Osteocyte (in vitro differentiated cells): ENCODE measurements around the gene B4GALNT4. TPM values are rescaled to one million over a fixed set of nuclear protein-coding genes. Genes with fewer than 3 reads are reported as not detected.

Source experiments
- DNase-seq: peaks from one replicate; pipeline ENCODE4 v3.0.0; 2021; ENCODE audit warnings: mixed read lengths; ENCODE audit not compliant: unreplicated experiment; ENCODE audit errors: extremely low spot score
- H3K27ac Mint-ChIP-seq: one replicate; pipeline ENCODE4 v1.8.0; 2021; ENCODE audit warnings: mild to moderate bottlenecking, mixed read lengths; ENCODE audit not compliant: unreplicated experiment
- H3K27me3 Mint-ChIP-seq: one replicate; pipeline ENCODE4 v1.8.0; 2021; ENCODE audit warnings: mixed read lengths; ENCODE audit not compliant: unreplicated experiment
- H3K36me3 Mint-ChIP-seq: one replicate; pipeline ENCODE4 v1.8.0; 2021; ENCODE audit warnings: mixed read lengths; ENCODE audit not compliant: unreplicated experiment
- H3K4me1 Mint-ChIP-seq: one replicate; pipeline ENCODE4 v1.8.0; 2021; ENCODE audit warnings: mixed read lengths; ENCODE audit not compliant: unreplicated experiment
- H3K4me3 Mint-ChIP-seq: one replicate; pipeline ENCODE4 v1.8.0; 2021; ENCODE audit warnings: mild to moderate bottlenecking, moderate library complexity, mixed read lengths; ENCODE audit not compliant: unreplicated experiment
- H3K9me3 Mint-ChIP-seq: one replicate; pipeline ENCODE4 v1.8.0; 2021; ENCODE audit warnings: mixed read lengths; ENCODE audit not compliant: unreplicated experiment
- CTCF ChIP-seq: fragments of 200-600 bp; sonication (generic); IDR thresholded peaks from 2 replicates; pipeline ENCODE4 v1.5.0; 2021; ENCODE audit warnings: antibody characterized with exemption, mild to moderate bottlenecking, moderate library complexity
- total RNA-seq: library from RNA; stranded (reverse); gene quantifications from 2 replicates; pipeline ENCODE4 v1.2.1, GENCODE V29; 2021

The B4GALNT4 gene
- total RNA-seq, 1 donor from 2014 or later, result 63.3 TPM

- Mint-ChIP-seq H3K27me3 (no peaks in the 10 kb centered on the region), H3K4me3 (peak overlapping the region; percentile 18), H3K4me1 (peaks cover 33% of the 10 kb centered on the region), H3K9me3 (no peaks in the 10 kb centered on the region), H3K27ac (peak overlapping the region; percentile 96), H3K36me3 (no peaks in the 10 kb centered on the region)
- DNase-seq, result peak; percentile 98
- no peak for TF ChIP-seq CTCF
Observed at GRCh38 chr11:355581-356458, 13.5 kb upstream of the B4GALNT4 start.

GRCh38 chr11:356610-357009 lies 12.7 kb upstream of the B4GALNT4 start:
- Mint-ChIP-seq H3K9me3 (peaks cover 5% of the 10 kb centered on the region), H3K36me3 (no peaks in the 10 kb centered on the region), H3K27me3 (no peaks in the 10 kb centered on the region), H3K4me3 (no peak overlapping the region), H3K4me1 (peaks cover 30% of the 10 kb centered on the region), H3K27ac (no peak overlapping the region)
- no peak for DNase-seq
- no peak for TF ChIP-seq CTCF

- H3K4me3 Mint-ChIP-seq, result no peak overlapping the region
- DNase-seq, result no peak
- H3K36me3 Mint-ChIP-seq, result no peaks in the 10 kb centered on the region
- H3K27ac Mint-ChIP-seq, result no peak overlapping the region
- TF ChIP-seq CTCF, result no peak
- no peaks in the 10 kb centered on the region for H3K27me3 Mint-ChIP-seq
- H3K4me1 Mint-ChIP-seq, result peaks cover 26% of the 10 kb centered on the region
- peaks cover 5% of the 10 kb centered on the region for H3K9me3 Mint-ChIP-seq
Observed at GRCh38 chr11:357582-357981, 11.7 kb upstream of the B4GALNT4 start.

- no peaks in the 10 kb centered on the region for H3K27me3 Mint-ChIP-seq
- peaks cover 5% of the 10 kb centered on the region for H3K9me3 Mint-ChIP-seq
- no peak for TF ChIP-seq CTCF
- no peak for DNase-seq
- H3K36me3 Mint-ChIP-seq, result no peaks in the 10 kb centered on the region
- peaks cover 19% of the 10 kb centered on the region for H3K4me1 Mint-ChIP-seq
- H3K4me3 Mint-ChIP-seq, result no peak overlapping the region
- H3K27ac Mint-ChIP-seq, result no peak overlapping the region
Observed at GRCh38 chr11:358129-358800, 11.0 kb upstream of the B4GALNT4 start.

- Mint-ChIP-seq H3K4me3 (no peak overlapping the region), H3K9me3 (peaks cover 5% of the 10 kb centered on the region), H3K36me3 (no peaks in the 10 kb centered on the region), H3K27me3 (no peaks in the 10 kb centered on the region), H3K27ac (no peak overlapping the region), H3K4me1 (peaks cover 12% of the 10 kb centered on the region)
- TF ChIP-seq CTCF, result no peak
- no peak for DNase-seq
Observed at GRCh38 chr11:359181-359714, 10.1 kb upstream of the B4GALNT4 start.
